Small intestine (tissue), 7 donors: ENCODE results near the gene ATM. TPM values are rescaled to one million over a fixed set of nuclear protein-coding genes. Genes with fewer than 3 reads are reported as not detected.

Experiments
- DNase-seq, 2 donors: peaks; one replicate each; pipeline versions ENCODE4 v3.0.0 to v3.0.0-alpha.2; 2013
- FAIRE-seq: peaks from 2 replicates; lab custom pipeline; 2012; peaks lifted over from hg19 to GRCh38; lab: Jason Lieb, UNC
- H3K27ac ChIP-seq, 3 donors: one replicate each; pipeline ENCODE4 v1.5.1; 2013; ENCODE audit warnings: low read length in 2 of 3, mild to moderate bottlenecking in 2 of 3, control low read depth in 1 of 3, inconsistent platforms in 1 of 3, low read depth in 1 of 3, moderate library complexity in 1 of 3
- H3K27me3 ChIP-seq, 3 donors: one replicate each; pipeline ENCODE4 v1.6.1; 2013; ENCODE audit warnings: low read length in 3 of 3, inconsistent platforms in 1 of 3; ENCODE audit not compliant: control insufficient read depth in 3 of 3, insufficient read depth in 3 of 3
- H3K36me3 ChIP-seq, 3 donors: one replicate each; pipeline ENCODE4 v1.6.1; 2013; ENCODE audit warnings: low read length in 3 of 3, inconsistent platforms in 1 of 3, low read depth in 1 of 3, mild to moderate bottlenecking in 1 of 3, moderate library complexity in 1 of 3; ENCODE audit not compliant: control insufficient read depth in 3 of 3, insufficient read depth in 2 of 3
- H3K4me1 ChIP-seq, 3 donors: one replicate each; pipeline ENCODE4 v1.6.1; 2013; ENCODE audit warnings: low read length in 2 of 3, inconsistent platforms in 1 of 3, low read depth in 1 of 3, mild to moderate bottlenecking in 1 of 3, moderate library complexity in 1 of 3; ENCODE audit not compliant: control insufficient read depth in 3 of 3, insufficient read depth in 2 of 3
- H3K4me3 ChIP-seq, 3 donors: one replicate each; pipeline ENCODE4 v1.5.1; 2013; ENCODE audit warnings: low read length in 3 of 3, control low read depth in 1 of 3, inconsistent platforms in 1 of 3, low read depth in 1 of 3, mild to moderate bottlenecking in 1 of 3, moderate library complexity in 1 of 3
- H3K9me3 ChIP-seq, 2 donors: one replicate each; pipeline ENCODE4 v1.6.1; 2013; ENCODE audit warnings: low read depth in 1 of 2, low read length in 1 of 2; ENCODE audit not compliant: control insufficient read depth in 2 of 2, insufficient read depth in 1 of 2
- WGBS, 3 donors: extraction: QIAGEN DNeasy Blood & Tissue Kit; methylation state at CpG; one replicate each; pipeline ENCODE4 v1.1.7; 2013; 5-methylcytosine and 5-hydroxymethylcytosine counted together
- polyA plus RNA-seq, 4 donors: library from polyadenylated mRNA; stranded (reverse) in 3 of 4; unstranded in 1 of 4; fragments of 200-250 nt in 3 of 4; fragments of 120-200 nt in 1 of 4; gene quantifications; one replicate each; pipeline versions ENCODE4 v1.2.1 to v1.2.3, GENCODE V29; 2013
- donor health status: healthy with polysubstance abuse.
- donor health status: control.
- donor health status: control.
- donor health status: Bipolar disorder and iron deficiency.
- donor health status: healthy.

ATM gene
- polyA plus RNA-seq, 4 donors = 5.9 to 34.5 (median 10.1) TPM

- Histone ChIP-seq H3K9me3 (no peaks in the 10 kb centered on the region), H3K27me3 (no peaks in the 10 kb centered on the region), H3K27ac (no peak overlapping the region), H3K4me3 (no peak overlapping the region), H3K36me3 (peaks cover 0 to 7% (median 3%) of the 10 kb centered on the region in 3 donors), H3K4me1 (no peaks in the 10 kb centered on the region)
- DNase-seq = no peak
- FAIRE-seq = no peak
- WGBS, 3 donors = 90 to 98% (median 95%) methylated on average over 2 of the region's 2 CpGs
Observed at GRCh38 chr11:108338750-108339149, 115.9 kb downstream of the ATM start.

GRCh38 chr11:108340973-108341372, 118.1 kb downstream of the ATM start:
- Histone ChIP-seq H3K27ac (no peak overlapping the region), H3K27me3 (no peaks in the 10 kb centered on the region), H3K4me3 (no peak overlapping the region), H3K9me3 (no peaks in the 10 kb centered on the region), H3K4me1 (no peaks in the 10 kb centered on the region), H3K36me3 (peaks cover 0 to 5% (median 2%) of the 10 kb centered on the region in 3 donors)
- WGBS, 3 donors = 94 to 99% (median 97%) methylated on average over 1 of the region's 1 CpG
- DNase-seq = peak; percentile 30 to 74
- FAIRE-seq = no peak

- Histone ChIP-seq H3K9me3 (no peaks in the 10 kb centered on the region), H3K4me1 (no peaks in the 10 kb centered on the region), H3K27me3 (no peaks in the 10 kb centered on the region), H3K27ac (no peak overlapping the region), H3K36me3 (peaks cover 0 to 3% (median 2%) of the 10 kb centered on the region in 3 donors), H3K4me3 (no peak overlapping the region)
- FAIRE-seq = no peak
- no peak for DNase-seq
- WGBS, 3 donors = 92 to 94% (median 93%) methylated on average over 4 of the region's 4 CpGs
Observed at GRCh38 chr11:108341654-108342053, 118.8 kb downstream of the ATM start.

- FAIRE-seq (no peak), DNase-seq (no peak)
- Histone ChIP-seq H3K27ac (no peak overlapping the region), H3K4me3 (no peak overlapping the region), H3K9me3 (no peaks in the 10 kb centered on the region), H3K36me3 (peaks cover 0 to 2% (median 0%) of the 10 kb centered on the region in 3 donors), H3K27me3 (no peaks in the 10 kb centered on the region), H3K4me1 (no peaks in the 10 kb centered on the region)
- 93 to 98% (median 94%) methylated on average over 2 of the region's 2 CpGs for WGBS, 3 donors
Observed at GRCh38 chr11:108343714-108344113, 120.8 kb downstream of the ATM start.

- H3K36me3 ChIP-seq = peaks cover 0 to 2% (median 0%) of the 10 kb centered on the region in 3 donors
- H3K27me3 ChIP-seq = no peaks in the 10 kb centered on the region
- WGBS, 3 donors = 97 to 98% (median 98%) methylated on average over 4 of the region's 4 CpGs
- no peaks in the 10 kb centered on the region for H3K9me3 ChIP-seq
- DNase-seq = no peak
- H3K27ac ChIP-seq = no peak overlapping the region
- no peak for FAIRE-seq
- no peak overlapping the region for H3K4me3 ChIP-seq
- H3K4me1 ChIP-seq = no peaks in the 10 kb centered on the region
Observed at GRCh38 chr11:108345767-108346166, 122.9 kb downstream of the ATM start.

- no peaks in the 10 kb centered on the region for H3K9me3 ChIP-seq
- H3K36me3 ChIP-seq = peaks cover 2 to 3% (median 3%) of the 10 kb centered on the region in 3 donors
- H3K4me1 ChIP-seq = no peaks in the 10 kb centered on the region
- H3K27me3 ChIP-seq = no peaks in the 10 kb centered on the region
- no peak overlapping the region for H3K27ac ChIP-seq
- DNase-seq (no peak), FAIRE-seq (no peak)
- H3K4me3 ChIP-seq = no peak overlapping the region
Observed at GRCh38 chr11:108346451-108346850, 123.6 kb downstream of the ATM start.

GRCh38 chr11:108351468-108351867, 128.6 kb downstream of the ATM start:
- Histone ChIP-seq H3K27me3 (no peaks in the 10 kb centered on the region), H3K27ac (no peak overlapping the region), H3K4me3 (no peak overlapping the region), H3K36me3 (peaks cover 5 to 14% (median 7%) of the 10 kb centered on the region in 3 donors), H3K9me3 (no peaks in the 10 kb centered on the region), H3K4me1 (no peaks in the 10 kb centered on the region)
- FAIRE-seq = no peak
- no peak for DNase-seq

GRCh38 chr11:108364159-108364558, 141.3 kb downstream of the ATM start:
- Histone ChIP-seq H3K36me3 (peaks cover 0 to 8% (median 2%) of the 10 kb centered on the region in 3 donors), H3K9me3 (no peaks in the 10 kb centered on the region), H3K27me3 (no peaks in the 10 kb centered on the region), H3K27ac (no peak overlapping the region), H3K4me1 (no peaks in the 10 kb centered on the region), H3K4me3 (no peak overlapping the region)
- DNase-seq = no peak
- FAIRE-seq = no peak
- WGBS, 3 donors = 82 to 91% (median 89%) methylated on average over 2 of the region's 2 CpGs

- Histone ChIP-seq H3K4me1 (no peaks in the 10 kb centered on the region), H3K27ac (no peak overlapping the region), H3K9me3 (no peaks in the 10 kb centered on the region), H3K27me3 (no peaks in the 10 kb centered on the region), H3K4me3 (no peak overlapping the region), H3K36me3 (peaks cover 0 to 8% (median 2%) of the 10 kb centered on the region in 3 donors)
- no peak for FAIRE-seq
- 87 to 92% (median 91%) methylated on average over 1 of the region's 1 CpG for WGBS, 3 donors
- no peak for DNase-seq
Observed at GRCh38 chr11:108368134-108368533, 145.3 kb downstream of the ATM start.
